Activated T-helper 17 cell treated with anti-CD3 and anti-CD28 coated beads, Interleukin-2, amount 50 U/mL, for 72 hours (primary cell): ENCODE results near the gene BRCA2. TPM values are rescaled to one million over a fixed set of nuclear protein-coding genes. Genes with fewer than 3 reads are reported as not detected.

ENCODE experiments used
- ATAC-seq: fragments of 150-1000 bp; cut with Tn5 transposase; replicated peaks from 2 replicates; pipeline ENCODE4 v1.10.0; 2021; ENCODE audit warnings: mild to moderate bottlenecking, moderate library complexity
- H3K27ac Mint-ChIP-seq: one replicate; pipeline ENCODE4 v1.8.0; 2022; ENCODE audit warnings: mixed read lengths
- H3K27me3 Mint-ChIP-seq: one replicate; pipeline ENCODE4 v1.8.0; 2022; ENCODE audit warnings: mixed read lengths
- H3K36me3 Mint-ChIP-seq: one replicate; pipeline ENCODE4 v1.8.0; 2022; ENCODE audit warnings: low read depth, mild to moderate bottlenecking, mixed read lengths
- H3K4me1 Mint-ChIP-seq: one replicate; pipeline ENCODE4 v1.8.0; 2022; ENCODE audit warnings: mixed read lengths
- H3K4me3 Mint-ChIP-seq: one replicate; pipeline ENCODE4 v1.8.0; 2022; ENCODE audit warnings: mild to moderate bottlenecking, mixed read lengths
- H3K9me3 Mint-ChIP-seq: one replicate; pipeline ENCODE4 v1.8.0; 2022; ENCODE audit warnings: mixed read lengths
- total RNA-seq, 2 donors: library from RNA; stranded (reverse); gene quantifications; one replicate each; pipeline ENCODE4 v1.2.3, GENCODE V29; 2022

The BRCA2 gene
- total RNA-seq, 2 donors from 2014 or later: 27.7 to 28.5 TPM

- Mint-ChIP-seq H3K9me3 (no peaks in the 10 kb centered on the region), H3K36me3 (peaks cover 64% of the 10 kb centered on the region), H3K4me1 (peaks cover 25% of the 10 kb centered on the region), H3K4me3 (peak overlapping the region; percentile 89), H3K27me3 (no peaks in the 10 kb centered on the region), H3K27ac (peak overlapping the region; percentile 93)
- peak; percentile 56 for ATAC-seq
These were observed 111.1 kb downstream of the BRCA2 start for GRCh38 chr13:32426191-32426989.

GRCh38 chr13:32426990-32427851 is 111.9 kb downstream of the BRCA2 start:
- peak overlapping the region; percentile 96 for H3K4me3 Mint-ChIP-seq
- peaks cover 56% of the 10 kb centered on the region for H3K36me3 Mint-ChIP-seq
- peaks cover 24% of the 10 kb centered on the region for H3K4me1 Mint-ChIP-seq
- H3K9me3 Mint-ChIP-seq: no peaks in the 10 kb centered on the region
- peak overlapping the region; percentile 98 for H3K27ac Mint-ChIP-seq
- ATAC-seq: peak; percentile 15
- no peaks in the 10 kb centered on the region for H3K27me3 Mint-ChIP-seq

- peak within 1 kb of the TSS; percentile 98 for H3K27ac Mint-ChIP-seq
- H3K9me3 Mint-ChIP-seq: no peaks in the 10 kb centered on the region
- H3K27me3 Mint-ChIP-seq: no peaks in the 10 kb centered on the region
- ATAC-seq: peak; percentile 83
- H3K36me3 Mint-ChIP-seq: peaks cover 56% of the 10 kb centered on the region
- H3K4me3 Mint-ChIP-seq: peak within 1 kb of the TSS; percentile 96
- peaks cover 20% of the 10 kb centered on the region for H3K4me1 Mint-ChIP-seq
These were observed 112.7 kb downstream of the BRCA2 start, which contains the start of gene N4BP2L1 for GRCh38 chr13:32427852-32428580. Gene N4BP2L1, minus strand, starts transcription at chr13:32428130. Its CDS starts 48 bp downstream, at chr13:32428082.

GRCh38 chr13:32428581-32429432 is 113.5 kb downstream of the BRCA2 start:
- Mint-ChIP-seq H3K27me3 (no peaks in the 10 kb centered on the region), H3K36me3 (peaks cover 50% of the 10 kb centered on the region), H3K27ac (peak overlapping the region; percentile 98), H3K9me3 (no peaks in the 10 kb centered on the region), H3K4me1 (peaks cover 15% of the 10 kb centered on the region), H3K4me3 (peak overlapping the region; percentile 96)
- ATAC-seq: peak; percentile 40

GRCh38 chr13:32429433-32429909 is 114.2 kb downstream of the BRCA2 start:
- H3K36me3 Mint-ChIP-seq: peaks cover 43% of the 10 kb centered on the region
- ATAC-seq: no peak
- H3K4me3 Mint-ChIP-seq: peak overlapping the region; percentile 96

GRCh38 chr13:32430018-32430747 is 114.9 kb downstream of the BRCA2 start:
- Mint-ChIP-seq H3K36me3 (peaks cover 39% of the 10 kb centered on the region), H3K27ac (peak overlapping the region; percentile 55), H3K4me1 (peaks cover 6% of the 10 kb centered on the region), H3K4me3 (no peak overlapping the region), H3K27me3 (no peaks in the 10 kb centered on the region), H3K9me3 (no peaks in the 10 kb centered on the region)
- no peak for ATAC-seq

More at GRCh38 chr13:32429433-32429909, 114.2 kb downstream of the BRCA2 start:
- no peaks in the 10 kb centered on the region for H3K27me3 Mint-ChIP-seq
- peaks cover 9% of the 10 kb centered on the region for H3K4me1 Mint-ChIP-seq
- no peaks in the 10 kb centered on the region for H3K9me3 Mint-ChIP-seq
- H3K27ac Mint-ChIP-seq: peak overlapping the region; percentile 98

GRCh38 chr13:32431361-32431760 is 116.1 kb downstream of the BRCA2 start:
- Mint-ChIP-seq H3K36me3 (peaks cover 36% of the 10 kb centered on the region), H3K4me1 (no peaks in the 10 kb centered on the region), H3K4me3 (no peak overlapping the region), H3K27ac (no peak overlapping the region), H3K9me3 (no peaks in the 10 kb centered on the region), H3K27me3 (no peaks in the 10 kb centered on the region)
- no peak for ATAC-seq

GRCh38 chr13:32432856-32433255 is 117.5 kb downstream of the BRCA2 start:
- Mint-ChIP-seq H3K4me3 (no peak overlapping the region), H3K27me3 (no peaks in the 10 kb centered on the region), H3K9me3 (no peaks in the 10 kb centered on the region), H3K27ac (peak overlapping the region; percentile 48), H3K36me3 (peaks cover 37% of the 10 kb centered on the region), H3K4me1 (no peaks in the 10 kb centered on the region)
- ATAC-seq: no peak

GRCh38 chr13:32438871-32439270 is 123.6 kb downstream of the BRCA2 start:
- H3K27me3 Mint-ChIP-seq: no peaks in the 10 kb centered on the region
- no peaks in the 10 kb centered on the region for H3K9me3 Mint-ChIP-seq
- ATAC-seq: no peak
- H3K4me1 Mint-ChIP-seq: no peaks in the 10 kb centered on the region
- H3K36me3 Mint-ChIP-seq: peaks cover 30% of the 10 kb centered on the region
- no peak overlapping the region for H3K27ac Mint-ChIP-seq
- no peak overlapping the region for H3K4me3 Mint-ChIP-seq

GRCh38 chr13:32443111-32443510 is 127.8 kb downstream of the BRCA2 start:
- no peaks in the 10 kb centered on the region for H3K9me3 Mint-ChIP-seq
- peaks cover 13% of the 10 kb centered on the region for H3K36me3 Mint-ChIP-seq
- H3K4me1 Mint-ChIP-seq: peaks cover 2% of the 10 kb centered on the region
- H3K27ac Mint-ChIP-seq: peak overlapping the region; percentile 1
- H3K4me3 Mint-ChIP-seq: no peak overlapping the region
- peak; percentile 66 for ATAC-seq
- no peaks in the 10 kb centered on the region for H3K27me3 Mint-ChIP-seq

GRCh38 chr13:32445461-32445860 is 130.2 kb downstream of the BRCA2 start:
- Mint-ChIP-seq H3K4me1 (peaks cover 7% of the 10 kb centered on the region), H3K4me3 (no peak overlapping the region), H3K9me3 (no peaks in the 10 kb centered on the region), H3K27me3 (no peaks in the 10 kb centered on the region), H3K27ac (no peak overlapping the region), H3K36me3 (peaks cover 5% of the 10 kb centered on the region)
- ATAC-seq: no peak

- peaks cover 5% of the 10 kb centered on the region for H3K36me3 Mint-ChIP-seq
- H3K4me1 Mint-ChIP-seq: peaks cover 7% of the 10 kb centered on the region
- no peak overlapping the region for H3K4me3 Mint-ChIP-seq
- no peaks in the 10 kb centered on the region for H3K9me3 Mint-ChIP-seq
- H3K27me3 Mint-ChIP-seq: no peaks in the 10 kb centered on the region
- no peak for ATAC-seq
- no peak overlapping the region for H3K27ac Mint-ChIP-seq
These were observed 130.9 kb downstream of the BRCA2 start for GRCh38 chr13:32446220-32446619.
